Activated CD8-positive, alpha-beta memory T cell treated with anti-CD3 and anti-CD28 coated beads, Interleukin-2, amount 50 U/mL, for 24 hours (primary cell): ENCODE results near the gene MAP1A.
"Not testable (repeated sequence)": the region's sequence is repeated elsewhere in the genome, so short reads cannot be mapped to it uniquely, and the experiment has no call there.

Experiments used
- DNase-seq: peaks from one replicate; pipeline ENCODE4 v3.0.0-alpha.2; 2020; ENCODE audit errors: extremely low read depth

Gene MAP1A

GRCh38 chr15:43529587-43530345 is 12.4 kb downstream of the MAP1A start:
- DNase-seq, result no peak

DNA sequence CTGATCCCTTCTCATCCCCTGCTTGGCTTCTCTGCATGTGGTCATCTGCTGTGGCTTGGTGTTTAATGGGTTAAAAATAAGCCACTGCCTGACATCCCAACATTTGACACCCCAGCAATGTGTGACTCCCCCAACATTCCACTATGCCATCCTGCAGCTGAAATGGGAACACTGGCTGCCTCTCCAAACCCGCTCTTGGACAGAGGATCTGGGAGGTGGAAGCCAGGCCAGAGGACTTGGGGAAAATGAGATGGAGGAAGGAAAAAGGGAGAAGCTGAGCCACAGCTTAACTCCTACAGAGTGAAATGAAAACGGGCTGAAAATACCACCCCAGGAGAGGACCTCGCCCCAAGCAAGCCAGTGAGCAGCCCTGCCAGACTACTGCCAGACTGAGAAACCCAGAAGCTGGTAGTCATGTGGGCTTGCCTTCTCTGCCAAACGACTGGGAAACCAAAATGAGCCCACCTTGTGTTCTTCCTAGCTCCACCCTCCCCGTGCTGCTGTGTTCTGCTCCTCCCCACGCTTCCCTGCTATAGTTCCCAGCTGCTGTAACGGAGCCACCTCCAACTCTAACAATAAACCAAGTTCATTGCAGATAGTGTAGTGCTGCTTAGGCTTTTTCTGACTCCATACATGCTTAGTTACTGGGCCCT is 13.7 kb downstream of the MAP1A start:
- DNase-seq, result no peak

- not testable (repeated sequence) for DNase-seq
These were observed 15.4 kb downstream of the MAP1A start for GRCh38 chr15:43532826-43533225.

GRCh38 chr15:43534897-43535296 is 17.5 kb downstream of the MAP1A start:
- no peak for DNase-seq

DNA sequence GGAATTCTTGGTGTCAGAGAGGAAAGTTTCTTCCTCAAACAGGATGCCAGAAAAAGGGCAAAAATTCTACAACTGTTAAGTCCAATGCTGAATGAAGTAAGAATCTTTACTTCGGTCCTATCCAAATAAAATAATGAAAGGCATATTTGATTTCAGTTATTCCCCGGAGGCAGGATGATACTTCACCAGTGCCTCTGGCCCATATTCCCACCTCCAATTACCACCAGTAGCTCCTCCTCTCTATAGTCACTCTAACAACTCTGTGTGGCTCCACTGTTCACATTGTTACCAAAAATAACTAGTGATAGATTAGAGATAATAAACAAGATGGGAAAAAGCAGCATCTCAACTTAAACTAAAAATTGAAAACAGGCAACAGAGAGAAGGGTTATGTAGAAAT is 20.7 kb downstream of the MAP1A start:
- DNase-seq, result no peak

DNA sequence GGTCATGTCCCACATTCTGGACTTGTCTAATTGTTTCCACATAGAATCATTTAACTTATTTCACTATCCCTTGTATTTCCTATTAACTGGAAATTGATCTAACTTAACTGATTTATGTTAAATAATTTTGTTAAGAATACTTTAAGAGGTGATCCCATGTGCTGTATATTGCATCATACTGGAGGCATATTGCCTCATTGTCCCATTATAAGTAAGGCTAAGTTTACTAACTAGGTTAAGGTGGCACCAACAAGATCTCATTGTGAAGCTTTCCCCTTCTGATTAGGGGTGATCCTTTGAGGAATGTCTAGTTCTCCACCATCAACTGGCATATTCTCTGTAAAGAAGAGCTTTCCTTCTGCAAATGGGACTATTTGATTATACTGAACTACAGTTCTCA is 24.4 kb downstream of the MAP1A start:
- DNase-seq, result no peak

GRCh38 chr15:43544266-43544665 is 26.9 kb downstream of the MAP1A start:
- DNase-seq, result no peak

DNA sequence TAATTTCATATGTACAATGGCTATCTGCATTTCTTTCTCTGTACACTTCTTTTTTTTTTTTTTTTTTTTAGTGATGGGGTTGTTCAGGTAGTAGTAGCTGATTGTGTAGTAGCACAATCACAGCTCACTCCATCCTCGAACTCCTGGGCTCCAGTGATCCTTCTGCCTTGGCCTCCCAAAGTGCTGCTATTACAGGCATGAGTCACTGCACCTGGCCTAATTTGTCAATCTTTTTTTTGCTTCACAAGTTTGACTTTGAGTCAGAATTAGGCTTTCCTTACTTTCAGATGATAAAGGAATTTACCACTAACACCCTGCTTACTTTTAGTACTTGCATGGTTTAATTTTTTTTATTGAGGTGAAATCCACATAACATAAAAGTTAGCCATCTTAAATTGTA is 28.0 kb downstream of the MAP1A start:
- DNase-seq, result no peak

DNA sequence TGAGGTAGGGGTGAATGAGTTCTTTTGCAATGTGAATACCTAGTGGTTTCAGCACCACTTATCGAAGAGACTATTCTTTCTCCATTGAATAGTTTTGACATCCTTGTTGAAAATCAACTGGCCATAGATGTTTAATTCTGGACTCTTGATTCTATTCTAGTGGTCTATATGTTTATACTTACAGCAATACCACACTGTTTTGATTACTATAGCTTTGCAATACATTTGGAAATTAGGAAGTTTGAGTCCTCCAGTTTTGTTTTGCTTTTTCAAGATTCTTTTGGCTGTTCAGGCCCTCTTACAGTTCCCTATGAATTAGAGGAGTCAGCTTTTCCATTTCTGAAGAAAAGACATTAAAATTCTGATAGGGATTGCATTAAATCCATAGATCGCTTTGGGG is 30.1 kb downstream of the MAP1A start:
- DNase-seq, result no peak

DNA sequence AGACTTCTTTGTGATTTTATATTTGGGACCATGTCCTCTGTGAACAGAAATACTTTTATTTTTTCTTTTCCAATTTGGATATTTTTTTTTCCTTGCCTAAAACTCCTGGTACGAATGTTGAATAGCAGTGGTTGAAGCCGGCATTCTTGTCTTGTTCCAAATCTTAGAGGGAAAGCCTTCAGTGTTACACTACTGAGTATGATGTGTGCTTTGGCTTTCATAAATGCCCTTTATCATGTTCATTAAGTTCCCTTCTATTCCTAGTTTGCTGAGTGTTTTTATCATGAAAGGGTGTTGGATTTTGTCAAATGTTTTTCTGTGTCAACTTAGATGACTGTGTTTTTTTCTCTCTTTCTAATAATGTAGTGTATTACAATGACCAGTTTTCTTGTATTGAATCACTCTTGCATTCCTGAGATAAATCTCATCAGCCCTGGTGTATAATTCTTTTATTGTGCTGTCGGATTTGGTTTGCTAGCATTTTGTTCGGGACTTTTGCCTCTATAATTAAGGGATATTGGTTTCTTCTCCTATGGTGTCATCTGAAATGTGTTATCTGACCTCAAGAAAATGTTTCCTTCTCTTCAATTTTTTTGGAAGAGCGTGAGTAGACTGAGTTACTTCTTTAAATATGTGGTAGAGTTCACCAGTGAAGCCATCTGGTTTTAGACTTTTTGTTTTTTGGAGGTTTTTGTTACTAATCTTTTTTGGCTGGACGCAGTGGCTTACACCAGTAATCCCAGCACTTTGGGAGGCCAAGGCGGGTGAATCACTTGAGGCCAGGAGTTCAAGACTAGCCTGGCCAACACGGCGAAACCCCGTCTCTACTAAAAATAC is 33.3 kb downstream of the MAP1A start:
- no peak for DNase-seq

DNA sequence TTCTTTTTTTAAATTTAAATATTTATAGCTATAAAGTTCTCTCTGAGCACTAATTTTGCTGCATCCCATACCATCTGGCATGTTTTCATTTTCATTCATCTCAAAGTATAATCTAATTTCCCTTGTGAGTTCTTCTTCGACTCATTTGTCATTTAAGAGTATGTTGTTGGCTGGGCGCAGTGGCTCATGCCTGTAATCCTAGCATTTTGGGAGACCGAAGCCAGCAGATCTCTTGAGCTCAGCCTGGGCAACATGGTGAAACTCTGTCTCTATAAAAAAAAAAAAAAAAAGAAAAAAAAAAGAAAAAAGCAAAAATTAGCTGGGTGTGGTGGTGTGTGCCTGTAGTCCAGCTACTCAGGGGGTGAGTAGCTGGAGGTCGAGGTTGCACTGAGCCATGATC is 34.8 kb downstream of the MAP1A start:
- DNase-seq, result no peak

DNA sequence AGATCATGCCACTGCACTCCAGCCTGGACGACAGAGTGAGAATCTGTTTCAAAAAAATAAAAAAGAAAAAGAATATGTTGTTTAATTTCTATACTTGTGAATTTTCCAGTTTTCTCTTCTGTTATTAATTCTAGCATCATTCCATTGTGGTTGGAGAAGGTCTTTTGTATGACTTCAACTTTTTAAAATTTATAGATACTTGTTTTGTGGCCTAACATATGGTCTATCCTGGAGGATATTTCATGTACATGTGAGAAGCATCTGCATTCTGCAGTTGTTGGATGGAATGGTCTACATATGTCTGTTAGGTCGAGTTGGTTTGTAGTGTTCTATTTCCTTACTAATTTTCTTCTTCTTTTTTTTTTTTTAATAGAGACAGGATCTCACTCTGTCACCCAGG is 35.6 kb downstream of the MAP1A start:
- no peak for DNase-seq

GRCh38 chr15:43562753-43563152 is 45.3 kb downstream of the MAP1A start:
- not testable (repeated sequence) for DNase-seq

DNA sequence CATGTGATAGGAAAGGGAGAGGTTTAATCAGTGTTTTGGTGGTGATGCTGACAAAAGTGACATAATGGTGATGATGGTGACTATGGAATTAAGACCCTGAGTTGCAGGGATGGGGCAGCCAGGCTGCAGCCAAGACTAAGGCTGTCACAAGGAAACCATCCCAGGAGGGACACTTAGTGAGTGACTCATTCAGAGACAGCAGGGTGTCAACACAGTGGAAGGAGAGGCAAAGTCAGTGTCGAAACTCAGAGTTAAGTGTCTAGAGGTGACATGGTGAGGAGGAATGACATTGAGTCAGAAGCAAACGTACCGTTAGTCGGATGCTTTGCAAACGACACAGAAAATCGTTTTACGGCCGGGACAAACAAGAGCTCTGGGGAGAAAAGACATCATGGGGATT is 46.4 kb downstream of the MAP1A start:
- not testable (repeated sequence) for DNase-seq

- not testable (repeated sequence) for DNase-seq
These were observed 49.2 kb downstream of the MAP1A start for GRCh38 chr15:43566615-43567014.

DNA sequence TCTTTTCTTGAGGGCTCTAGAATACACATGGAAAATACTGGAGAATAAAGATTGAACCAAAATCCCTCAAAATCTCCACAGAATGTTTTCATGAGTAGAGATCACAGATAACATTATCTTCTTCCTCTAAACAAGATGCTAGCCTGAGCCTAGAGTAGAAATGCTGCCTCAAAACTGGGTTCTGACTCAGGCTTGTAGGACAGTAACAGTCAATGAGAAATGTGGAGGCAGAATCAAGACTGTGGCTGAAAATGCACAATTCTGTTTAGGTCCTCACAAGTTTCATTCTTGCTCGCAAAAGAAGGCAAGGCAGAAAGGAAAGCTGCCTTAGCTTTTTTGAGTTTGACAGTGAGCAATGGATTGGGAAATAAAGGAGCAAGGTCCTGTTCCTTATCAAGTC is 57.2 kb downstream of the MAP1A start:
- DNase-seq, result not testable (repeated sequence)
